OCI-LY1 (cell line): Measurements from ENCODE around the gene MYADM.

Experiments used
- H2AFZ ChIP-seq: fragments of 200-600 bp; sonication (generic), shearing (Covaris generic); 2 replicates; pipeline ENCODE4 v1.6.0; 2014; ENCODE audit warnings: antibody characterized with exemption, mild to moderate bottlenecking, low read length
- H3F3A ChIP-seq: fragments of 200-600 bp; sonication (generic), shearing (Covaris generic); 2 replicates; pipeline ENCODE4 v1.6.0; 2014; ENCODE audit warnings: mild to moderate bottlenecking, antibody characterized with exemption, low read length, moderate library complexity; ENCODE audit not compliant: insufficient read depth
- H3K27ac ChIP-seq: fragments of 200-600 bp; sonication (generic); 2 replicates; pipeline ENCODE4 v1.5.1; 2014; ENCODE audit warnings: low read length, mixed run types, mild to moderate bottlenecking, low read depth; ENCODE audit not compliant: poor library complexity, severe bottlenecking
- H3K27me3 ChIP-seq: fragments of 200-600 bp; sonication (generic); 2 replicates; pipeline ENCODE4 v1.6.0; 2014; ENCODE audit warnings: antibody characterized with exemption, mild to moderate bottlenecking, low read length, moderate library complexity; ENCODE audit not compliant: insufficient read depth
- H3K36me3 ChIP-seq: fragments of 200-600 bp; sonication (generic); 2 replicates; pipeline ENCODE4 v1.6.1; 2014; ENCODE audit warnings: mild to moderate bottlenecking, antibody characterized with exemption, low read length, moderate library complexity, mixed read lengths; ENCODE audit not compliant: insufficient read depth
- H3K4me1 ChIP-seq: fragments of 200-600 bp; sonication (generic); 2 replicates; pipeline ENCODE4 v1.5.1; 2014; ENCODE audit warnings: mild to moderate bottlenecking, low read length, moderate library complexity; ENCODE audit not compliant: insufficient read depth, severe bottlenecking
- H3K4me2 ChIP-seq: fragments of 200-600 bp; sonication (generic), shearing (Covaris generic); 2 replicates; pipeline ENCODE4 v1.6.1; 2014; ENCODE audit warnings: low read length
- H3K4me3 ChIP-seq: fragments of 200-600 bp; sonication (generic); 2 replicates; pipeline ENCODE4 v1.5.1; 2014; ENCODE audit warnings: low read length, low read depth, mild to moderate bottlenecking, mixed read lengths; ENCODE audit not compliant: poor library complexity, severe bottlenecking
- H3K79me2 ChIP-seq: fragments of 200-600 bp; shearing (Covaris generic); 2 replicates; pipeline ENCODE4 v1.6.1; 2016; ENCODE audit warnings: mixed run types, low read length, mixed read lengths; ENCODE audit not compliant: insufficient read depth
- H3K9ac ChIP-seq: fragments of 200-600 bp; sonication (generic), shearing (Covaris generic); 2 replicates; pipeline ENCODE4 v1.6.1; 2014; ENCODE audit warnings: mild to moderate bottlenecking, low read length, mixed read lengths
- H3K9me2 ChIP-seq: fragments of 200-600 bp; sonication (generic), shearing (Covaris generic); 2 replicates; pipeline ENCODE4 v1.6.1; 2014; ENCODE audit warnings: low read depth, mild to moderate bottlenecking, low read length, mixed read lengths
- H3K9me3 ChIP-seq: fragments of 200-600 bp; shearing (Covaris generic); 2 replicates; pipeline ENCODE4 v1.6.1; 2014; ENCODE audit warnings: low read length, mixed read lengths
- H4K20me1 ChIP-seq: fragments of 200-600 bp; sonication (generic), shearing (Covaris generic); 2 replicates; pipeline ENCODE4 v1.6.0; 2016; ENCODE audit warnings: mild to moderate bottlenecking, low read length; ENCODE audit not compliant: insufficient read depth
- CTCF ChIP-seq: fragments of 200-600 bp; sonication (generic), shearing (Covaris generic); IDR thresholded peaks from 2 replicates; pipeline ENCODE4 v1.5.1; 2017; ENCODE audit warnings: mild to moderate bottlenecking, antibody characterized with exemption, low read length, moderate library complexity, mixed read lengths
- EZH2 ChIP-seq: fragments of 200-600 bp; sonication (generic), shearing (Covaris generic); IDR thresholded peaks from 2 replicates; pipeline ENCODE4 v1.8.0; 2017; ENCODE audit warnings: borderline replicate concordance, mixed run types, mild to moderate bottlenecking, antibody characterized with exemption, low read length, moderate library complexity, mixed read lengths

The MYADM gene

GRCh38 chr19:53900191-53900860 is 32.6 kb downstream of the MYADM start:
- Histone ChIP-seq H3F3A (no peaks in the 10 kb centered on the region), H3K79me2 (no peaks in the 10 kb centered on the region), H3K9ac (no peak overlapping the region), H3K36me3 (no peaks in the 10 kb centered on the region), H3K9me2 (no peaks in the 10 kb centered on the region), H3K27me3 (no peaks in the 10 kb centered on the region), H3K4me2 (no peak overlapping the region), H4K20me1 (no peaks in the 10 kb centered on the region), H3K4me3 (no peak overlapping the region), H3K4me1 (no peaks in the 10 kb centered on the region), H3K27ac (no peak overlapping the region), H3K9me3 (no peaks in the 10 kb centered on the region), H2AFZ (no peak overlapping the region)
- TF ChIP-seq EZH2: no peak
- no peak for TF ChIP-seq CTCF

GRCh38 chr19:53903055-53903680 is 35.5 kb downstream of the MYADM start:
- H3K9ac ChIP-seq: no peak overlapping the region
- no peaks in the 10 kb centered on the region for H3F3A ChIP-seq
- no peak overlapping the region for H3K4me2 ChIP-seq
- no peak overlapping the region for H3K27ac ChIP-seq
- H3K36me3 ChIP-seq: no peaks in the 10 kb centered on the region
- no peaks in the 10 kb centered on the region for H3K9me2 ChIP-seq
- no peak overlapping the region for H2AFZ ChIP-seq
- H3K79me2 ChIP-seq: no peaks in the 10 kb centered on the region
- no peaks in the 10 kb centered on the region for H3K4me1 ChIP-seq
- H3K9me3 ChIP-seq: no peaks in the 10 kb centered on the region
- H3K4me3 ChIP-seq: no peak overlapping the region
- TF ChIP-seq EZH2 (no peak), CTCF (no peak)
- H3K27me3 ChIP-seq: no peaks in the 10 kb centered on the region
- H4K20me1 ChIP-seq: no peaks in the 10 kb centered on the region

- H2AFZ ChIP-seq: no peak overlapping the region
- H3K27ac ChIP-seq: no peak overlapping the region
- no peaks in the 10 kb centered on the region for H3K36me3 ChIP-seq
- no peaks in the 10 kb centered on the region for H3K9me3 ChIP-seq
- H3K9ac ChIP-seq: no peak overlapping the region
- TF ChIP-seq EZH2 (no peak), CTCF (no peak)
- no peaks in the 10 kb centered on the region for H3K79me2 ChIP-seq
- H3K9me2 ChIP-seq: no peaks in the 10 kb centered on the region
- no peaks in the 10 kb centered on the region for H4K20me1 ChIP-seq
- no peak overlapping the region for H3K4me3 ChIP-seq
- no peak overlapping the region for H3K4me2 ChIP-seq
- no peaks in the 10 kb centered on the region for H3K4me1 ChIP-seq
- no peaks in the 10 kb centered on the region for H3K27me3 ChIP-seq
- no peaks in the 10 kb centered on the region for H3F3A ChIP-seq
Measured at GRCh38 chr19:53904909-53905308, 37.2 kb downstream of the MYADM start.
